ENCODE data around the gene SREBF2.

The SREBF2 gene

DNA sequence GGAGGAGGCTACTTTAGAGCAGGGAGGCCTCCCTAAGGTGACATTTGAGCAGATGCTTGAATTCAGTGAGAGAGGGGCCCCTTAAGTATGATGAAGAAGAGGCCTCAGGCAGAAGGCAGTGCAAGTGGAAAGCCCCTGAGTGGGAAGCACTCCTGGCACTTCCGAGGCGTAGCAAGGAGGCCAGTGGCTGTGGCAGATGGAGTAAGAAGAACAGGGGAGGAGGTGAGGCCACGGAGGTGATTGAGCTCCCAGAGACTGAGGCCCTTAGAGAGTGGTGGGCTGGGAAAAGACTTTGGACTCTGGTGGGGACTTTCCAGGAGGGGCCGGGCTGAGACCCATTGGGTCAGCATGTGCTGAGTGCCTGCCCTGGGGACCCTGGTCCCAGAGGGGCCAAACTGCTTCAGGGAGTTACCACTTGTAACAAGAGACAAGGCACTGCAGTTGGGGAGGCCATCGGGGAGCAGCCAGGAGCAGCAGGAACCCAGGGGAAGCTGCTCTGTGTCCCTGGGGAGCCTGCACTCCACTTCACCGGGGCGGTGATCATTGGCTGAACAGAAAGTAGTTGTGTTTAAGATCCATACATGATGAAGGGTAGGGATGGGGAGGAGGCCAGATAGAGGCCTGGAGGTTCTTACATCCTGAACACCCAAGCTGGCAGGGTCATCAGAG, 116.5 kb downstream of the SREBF2 start:
- TF ChIP-seq, protein P1, sequence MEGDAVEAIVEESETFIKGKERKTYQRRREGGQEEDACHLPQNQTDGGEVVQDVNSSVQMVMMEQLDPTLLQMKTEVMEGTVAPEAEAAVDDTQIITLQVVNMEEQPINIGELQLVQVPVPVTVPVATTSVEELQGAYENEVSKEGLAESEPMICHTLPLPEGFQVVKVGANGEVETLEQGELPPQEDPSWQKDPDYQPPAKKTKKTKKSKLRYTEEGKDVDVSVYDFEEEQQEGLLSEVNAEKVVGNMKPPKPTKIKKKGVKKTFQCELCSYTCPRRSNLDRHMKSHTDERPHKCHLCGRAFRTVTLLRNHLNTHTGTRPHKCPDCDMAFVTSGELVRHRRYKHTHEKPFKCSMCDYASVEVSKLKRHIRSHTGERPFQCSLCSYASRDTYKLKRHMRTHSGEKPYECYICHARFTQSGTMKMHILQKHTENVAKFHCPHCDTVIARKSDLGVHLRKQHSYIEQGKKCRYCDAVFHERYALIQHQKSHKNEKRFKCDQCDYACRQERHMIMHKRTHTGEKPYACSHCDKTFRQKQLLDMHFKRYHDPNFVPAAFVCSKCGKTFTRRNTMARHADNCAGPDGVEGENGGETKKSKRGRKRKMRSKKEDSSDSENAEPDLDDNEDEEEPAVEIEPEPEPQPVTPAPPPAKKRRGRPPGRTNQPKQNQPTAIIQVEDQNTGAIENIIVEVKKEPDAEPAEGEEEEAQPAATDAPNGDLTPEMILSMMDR (conservative IDR thresholded peaks at IDR 0.05; ENCODE audit: low read depth, low read length): no peak
- no peak overlapping the region for H3K4me3 ChIP-seq (ENCODE audit: low read length)
- no peak for DNase-seq (ENCODE audit: low read depth)

DNA sequence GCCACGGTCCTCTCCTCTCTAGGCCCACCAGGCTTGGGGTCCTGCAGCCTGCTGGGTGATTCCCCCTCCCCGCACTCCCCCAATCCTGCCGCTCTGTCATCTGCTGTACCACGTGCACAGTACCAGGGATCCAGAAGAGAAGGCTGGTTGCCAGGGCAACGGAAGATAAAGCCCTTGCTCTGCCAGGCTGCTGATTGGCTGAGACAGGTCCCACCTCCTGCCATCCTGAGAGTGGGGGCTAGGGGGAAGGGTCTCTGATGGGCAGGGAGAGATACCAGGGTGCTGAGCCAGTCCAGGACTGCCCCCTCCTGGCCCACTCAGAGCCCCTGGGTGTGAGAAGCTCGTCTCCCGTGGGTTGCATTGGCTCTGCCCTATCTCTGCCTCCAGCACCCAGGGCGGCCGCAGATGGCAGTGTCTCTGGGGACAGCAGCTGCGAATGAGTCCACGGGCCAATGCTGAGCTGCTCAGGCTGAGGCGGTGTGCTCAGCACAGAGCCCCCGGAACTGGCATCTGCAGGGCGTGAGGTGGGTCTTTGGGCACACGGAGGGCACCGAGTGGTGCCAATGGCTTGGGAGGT, 119.1 kb downstream of the SREBF2 start, which contains the start of gene SMIM45:
SMIM45 (plus strand) TSS at position 253 of the 577 bp plus-strand sequence.
- DNase-seq (ENCODE audit: low read depth): no peak
- TF ChIP-seq, protein P1 (conservative IDR thresholded peaks at IDR 0.05; ENCODE audit: low read depth, low read length): peak; percentile 6
- H3K4me3 ChIP-seq (ENCODE audit: low read length): no peak within 1 kb of the TSS

DNA sequence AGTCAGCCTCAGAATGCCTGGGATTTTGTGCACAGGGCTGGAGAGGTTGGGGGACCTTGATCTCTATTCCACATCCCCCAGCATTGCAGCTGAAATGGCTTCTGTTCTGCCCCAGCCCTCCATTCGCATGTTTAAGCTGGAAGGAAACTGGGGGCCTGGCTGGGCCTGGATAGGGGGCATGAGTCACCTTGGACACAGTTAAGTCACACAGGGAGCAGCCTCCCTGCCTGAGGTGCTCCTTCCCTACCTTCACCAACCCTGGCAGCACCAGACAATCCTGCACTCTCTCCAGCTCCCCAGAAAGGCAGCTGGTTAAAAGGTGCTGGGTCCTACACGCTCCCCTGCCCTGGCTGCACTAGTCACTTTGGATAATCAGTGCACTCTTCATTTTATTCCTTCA, 119.8 kb downstream of the SREBF2 start:
- no peak for DNase-seq (ENCODE audit: low read depth)
- H3K4me3 ChIP-seq (ENCODE audit: low read length): no peak overlapping the region
- TF ChIP-seq, protein P1 (conservative IDR thresholded peaks at IDR 0.05; ENCODE audit: low read depth, low read length): no peak
